ENCODE measurements around the gene ARHGEF1.

ARHGEF1 gene

GRCh38 chr19:41918095-41918494, 35.1 kb downstream of the ARHGEF1 start:
- no peak for DNase-seq (ENCODE audit: low read depth in 2 of 2)

- no peak for DNase-seq (ENCODE audit: low read depth in 2 of 2)
Observed at GRCh38 chr19:41918653-41919244, 35.8 kb downstream of the ARHGEF1 start.

GRCh38 chr19:41919948-41920712, 37.1 kb downstream of the ARHGEF1 start:
- DNase-seq (ENCODE audit: low read depth in 2 of 2), result no peak

- no peak for DNase-seq (ENCODE audit: low read depth in 2 of 2)
Observed at GRCh38 chr19:41920882-41921576, 38.0 kb downstream of the ARHGEF1 start.

- DNase-seq (ENCODE audit: low read depth in 2 of 2), result no peak
Observed at GRCh38 chr19:41921577-41922576, 38.9 kb downstream of the ARHGEF1 start.

- DNase-seq (ENCODE audit: low read depth in 2 of 2), result no peak
Observed at GRCh38 chr19:41922585-41922984, 39.6 kb downstream of the ARHGEF1 start.

GRCh38 chr19:41923045-41923788, 40.2 kb downstream of the ARHGEF1 start:
- no peak for DNase-seq (ENCODE audit: low read depth in 2 of 2)

- no peak for DNase-seq (ENCODE audit: low read depth in 2 of 2)
Observed at GRCh38 chr19:41924151-41925145, 41.5 kb downstream of the ARHGEF1 start.

GRCh38 chr19:41925208-41926003, 42.4 kb downstream of the ARHGEF1 start:
- no peak for DNase-seq (ENCODE audit: low read depth in 2 of 2)

- no peak for DNase-seq (ENCODE audit: low read depth in 2 of 2)
Observed at GRCh38 chr19:41926028-41926762, 43.2 kb downstream of the ARHGEF1 start.

GRCh38 chr19:41926763-41927496, 43.9 kb downstream of the ARHGEF1 start:
- DNase-seq (ENCODE audit: low read depth in 2 of 2), result no peak

- DNase-seq (ENCODE audit: low read depth in 2 of 2), result no peak
Observed at GRCh38 chr19:41927497-41928192, 44.7 kb downstream of the ARHGEF1 start.

GRCh38 chr19:41928221-41928683, 45.3 kb downstream of the ARHGEF1 start, which contains the start of gene ERFL:
Gene ERFL (minus strand): TSS chr19:41928449. CDS start chr19:41912919, 15,530 bp downstream.
- no peak for DNase-seq (ENCODE audit: low read depth in 2 of 2)

- no peak for DNase-seq (ENCODE audit: low read depth in 2 of 2)
Observed at GRCh38 chr19:41928754-41929535, 46.0 kb downstream of the ARHGEF1 start.

GRCh38 chr19:41929536-41930071, 46.6 kb downstream of the ARHGEF1 start:
- no peak for DNase-seq (ENCODE audit: low read depth in 2 of 2)
